NCI-H2196 treated with DMSO at 0.1 percent for 48 hours (cell line): ENCODE data around the gene LRRC51.
A peak's percentile ranks its signal among the peaks of the same experiment; 100 is the strongest.

Experiments
- DNase-seq: peaks from one replicate; lab custom pipeline; 2025; ENCODE audit not compliant: unreplicated experiment; lab: John Stamatoyannopoulos, UW

Gene LRRC51

GRCh38 chr11:72069787-72070251, 10.8 kb upstream of the LRRC51 start:
- peak; percentile 55 for DNase-seq

GRCh38 chr11:72070491-72070890, 10.2 kb upstream of the LRRC51 start:
- DNase-seq = no peak

- no peak for DNase-seq
These were observed 8.3 kb upstream of the LRRC51 start for GRCh38 chr11:72072348-72072747.

- DNase-seq = no peak
These were observed 5.5 kb upstream of the LRRC51 start for GRCh38 chr11:72075109-72075508.

GRCh38 chr11:72075756-72076155, 4.9 kb upstream of the LRRC51 start:
- DNase-seq = no peak

GRCh38 chr11:72078477-72078876, 2.2 kb upstream of the LRRC51 start:
- DNase-seq = no peak

GRCh38 chr11:72079819-72080325, 778 bp upstream of the LRRC51 start:
- DNase-seq = no peak

- DNase-seq = no peak
These were observed 564 bp downstream of the LRRC51 start for GRCh38 chr11:72081184-72081644.

GRCh38 chr11:72081821-72082453, 1.3 kb downstream of the LRRC51 start:
- DNase-seq = no peak

GRCh38 chr11:72083414-72083813, 2.8 kb downstream of the LRRC51 start:
- peak; percentile 23 for DNase-seq

- no peak for DNase-seq
These were observed 3.4 kb downstream of the LRRC51 start for GRCh38 chr11:72084076-72084475.

- DNase-seq = no peak
These were observed 4.3 kb downstream of the LRRC51 start for GRCh38 chr11:72084965-72085364.

- peak; percentile 71 for DNase-seq
These were observed 5.1 kb downstream of the LRRC51 start for GRCh38 chr11:72085621-72086351.

GRCh38 chr11:72088076-72088808, 7.6 kb downstream of the LRRC51 start:
- no peak for DNase-seq

GRCh38 chr11:72091292-72091691, 10.6 kb downstream of the LRRC51 start:
- peak; percentile 37 for DNase-seq

- DNase-seq = no peak
These were observed 18.1 kb downstream of the LRRC51 start for GRCh38 chr11:72098741-72099140.

- DNase-seq = no peak
These were observed 19.4 kb downstream of the LRRC51 start for GRCh38 chr11:72100009-72100408.

GRCh38 chr11:72100462-72100861, 19.8 kb downstream of the LRRC51 start:
- no peak for DNase-seq

GRCh38 chr11:72102162-72102561, 21.5 kb downstream of the LRRC51 start:
- no peak for DNase-seq

- no peak for DNase-seq
These were observed 21.9 kb downstream of the LRRC51 start for GRCh38 chr11:72102631-72102945.

GRCh38 chr11:72102946-72103753, 22.5 kb downstream of the LRRC51 start, which contains the start of gene LAMTOR1:
LAMTOR1 (minus strand) TSS chr11:72103297; CDS start chr11:72103224, 73 bp downstream.
- DNase-seq = peak; percentile 95
